GM18861 (cell line): ENCODE results near the gene CTBP2.

Experiments
- ATAC-seq: cut with Tn5 transposase; IDR thresholded peaks from one replicate; pipeline ENCODE4 v1.9.1; 2021; ENCODE audit not compliant: unreplicated experiment

The CTBP2 gene

DNA sequence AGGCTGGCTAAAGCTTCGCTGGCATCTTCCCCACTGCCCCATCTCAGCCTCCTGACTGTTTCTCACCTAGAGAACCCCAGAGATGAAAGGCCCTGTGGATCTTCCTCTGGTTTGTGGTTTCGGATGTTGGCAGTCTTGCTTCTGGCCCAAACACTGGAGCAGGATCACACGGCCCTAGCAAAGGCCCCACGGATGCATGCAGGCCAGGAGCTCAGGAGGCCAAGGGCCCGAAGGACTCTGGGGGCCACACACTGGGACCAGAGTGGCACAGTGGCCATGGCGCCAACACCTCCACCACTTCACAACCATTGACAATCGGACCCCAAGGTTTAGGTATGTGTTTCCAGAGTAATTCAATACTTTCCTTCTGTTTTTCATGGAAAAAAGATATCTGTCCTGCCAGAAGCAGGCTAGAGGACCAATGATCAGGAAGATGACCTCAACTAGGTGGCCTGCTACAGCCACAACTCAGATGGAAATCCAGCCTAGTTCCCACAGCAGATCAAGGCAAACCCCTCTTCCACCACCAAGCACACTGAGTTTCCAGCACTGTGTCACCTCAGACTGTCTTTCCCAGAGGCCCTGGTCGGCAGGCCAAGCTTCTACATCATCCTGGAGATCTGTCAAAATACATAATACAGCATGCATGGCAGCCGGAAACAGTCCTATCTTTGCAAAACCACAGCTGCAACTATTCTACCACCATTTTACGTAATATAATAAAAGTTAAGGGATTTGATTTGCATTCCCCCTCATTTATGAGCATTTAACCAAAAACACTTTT is 53.0 kb downstream of the CTBP2 start:
- ATAC-seq = no peak

DNA sequence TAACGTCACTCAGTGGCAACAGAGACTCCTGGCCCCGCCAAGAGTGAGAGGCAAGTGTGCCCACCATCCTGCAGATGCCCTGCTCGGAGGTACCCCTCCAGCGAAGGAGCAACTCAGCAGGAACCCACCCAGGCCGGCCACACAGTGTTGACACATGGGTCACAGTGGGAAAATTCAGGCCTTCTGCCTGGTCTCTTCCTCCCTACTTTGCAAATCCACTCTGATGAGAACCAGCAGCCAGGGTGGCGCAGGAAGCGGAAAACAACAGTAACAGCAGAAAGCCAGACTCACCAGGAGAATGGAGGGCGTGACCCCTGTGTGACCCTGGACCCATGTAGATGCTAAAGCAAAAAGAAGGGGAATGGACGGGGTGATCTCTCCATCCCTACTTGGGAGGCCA is 53.8 kb downstream of the CTBP2 start:
- ATAC-seq = no peak

DNA sequence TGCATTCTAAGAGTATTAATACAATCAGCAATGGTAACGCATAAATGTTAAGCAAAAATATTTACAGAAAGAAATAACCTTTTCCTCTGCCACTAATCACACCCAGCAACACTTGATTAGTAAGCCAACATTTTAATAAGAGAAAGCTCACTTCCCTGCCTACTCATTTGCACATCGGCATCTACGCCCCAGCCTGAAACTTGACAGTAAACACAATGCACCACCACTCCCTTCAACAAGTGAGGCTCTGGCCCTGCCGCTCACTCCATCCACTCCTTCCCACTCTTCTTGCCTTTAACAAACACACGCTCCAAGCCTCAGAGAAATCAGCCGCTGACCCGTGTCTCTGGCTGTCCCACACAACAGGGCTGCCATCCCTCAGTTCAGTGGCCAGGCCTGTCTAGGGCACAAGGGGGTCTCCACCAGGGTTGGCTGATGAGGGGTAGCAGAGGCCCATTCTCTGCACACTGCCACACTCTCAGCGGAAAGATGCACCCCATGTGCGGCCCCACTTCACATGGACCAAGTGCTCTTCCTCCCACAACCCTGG is 54.6 kb downstream of the CTBP2 start:
- ATAC-seq = no peak

DNA sequence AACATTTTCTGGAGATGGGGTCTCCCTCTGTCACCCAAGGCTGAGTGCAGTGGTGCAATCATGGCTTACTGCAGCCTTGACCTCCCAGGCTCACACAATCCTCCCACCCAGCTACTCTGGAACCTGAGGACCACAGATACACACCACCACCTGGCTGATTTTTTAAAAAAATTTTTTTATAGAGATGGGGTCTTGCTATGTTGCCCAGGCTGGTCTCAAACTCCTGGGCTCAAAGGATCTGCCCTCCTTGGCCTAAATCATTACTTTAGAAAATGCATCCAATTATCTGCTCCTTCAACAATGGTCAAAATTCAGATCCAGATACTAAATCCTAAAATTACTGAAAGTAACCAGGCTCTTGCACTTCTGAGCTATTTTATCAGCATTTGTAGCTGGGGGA is 55.2 kb downstream of the CTBP2 start:
- ATAC-seq = no peak

DNA sequence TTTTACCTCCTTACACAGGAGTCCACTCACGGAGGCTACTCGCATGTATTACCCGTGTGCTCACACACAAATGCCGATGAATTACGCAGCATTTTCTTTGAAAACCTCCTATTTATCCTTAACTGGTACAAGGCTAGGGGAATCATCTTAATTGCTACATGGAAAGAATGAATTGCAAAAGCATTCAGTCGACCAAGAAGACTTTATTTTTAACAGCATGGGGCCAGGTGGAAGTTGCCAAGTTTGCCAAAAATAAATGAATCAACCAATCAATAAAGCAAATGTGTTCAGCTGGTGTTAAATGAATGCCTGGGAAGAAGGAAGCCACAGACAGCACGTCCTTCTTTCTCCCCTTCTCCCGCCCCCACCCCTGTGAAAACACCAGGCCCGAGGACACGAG is 55.8 kb downstream of the CTBP2 start:
- ATAC-seq = no peak

DNA sequence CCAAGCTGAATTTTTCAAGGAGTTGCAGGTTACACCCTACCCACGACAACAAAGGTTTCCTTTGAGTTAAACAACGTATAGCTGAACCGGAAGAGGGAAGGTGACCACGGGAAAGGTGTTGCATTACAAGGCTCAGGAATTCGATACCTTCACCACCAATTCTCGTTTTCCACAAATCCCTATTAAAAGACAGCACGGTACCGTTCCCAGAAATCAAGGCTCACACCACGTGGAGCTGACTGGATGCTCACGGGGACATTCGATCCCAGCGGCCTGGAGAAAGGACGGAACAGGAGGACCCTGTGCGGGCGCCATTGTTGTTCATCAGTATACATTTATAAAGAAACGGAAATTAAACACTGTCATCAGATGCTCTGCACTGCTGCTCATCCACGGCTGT is 56.4 kb downstream of the CTBP2 start:
- no peak for ATAC-seq

DNA sequence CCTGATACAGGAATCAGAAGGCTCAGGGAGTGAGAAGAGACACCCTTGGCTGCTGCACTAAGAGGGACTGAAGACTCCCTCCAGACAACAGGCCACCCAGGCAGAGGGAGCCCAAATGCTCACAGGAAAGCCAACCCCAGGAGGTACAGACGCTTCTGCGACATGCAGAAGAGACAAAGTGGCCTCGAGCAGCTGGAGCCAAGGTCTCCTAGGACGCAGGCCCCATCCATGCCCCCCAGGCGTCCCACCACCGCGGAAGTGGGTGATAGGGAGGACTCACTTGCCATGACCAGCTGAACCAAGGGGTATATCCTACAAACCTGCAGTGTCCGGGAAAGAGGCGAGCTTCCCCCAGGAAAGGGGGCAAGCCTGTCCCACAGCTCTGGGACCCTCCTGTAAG is 56.9 kb downstream of the CTBP2 start:
- no peak for ATAC-seq

DNA sequence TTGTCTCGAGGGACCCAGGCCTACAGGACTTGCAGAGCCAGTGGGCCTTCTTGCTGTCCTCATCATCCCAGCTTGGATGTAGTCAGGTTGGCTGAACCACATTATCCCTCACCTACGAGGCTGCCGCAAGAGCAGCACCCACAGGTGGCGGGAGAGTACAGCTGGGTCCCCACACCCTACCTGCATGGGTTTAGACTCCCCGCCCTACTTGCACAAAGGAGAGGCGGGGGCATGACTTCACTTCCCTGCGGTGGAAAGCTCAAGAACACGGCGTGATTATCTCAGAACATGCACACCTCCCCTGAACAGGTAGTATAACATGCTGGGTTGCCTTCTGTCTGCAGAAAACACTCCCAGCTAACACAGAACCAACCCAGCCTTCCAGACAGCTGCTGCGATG is 57.5 kb downstream of the CTBP2 start:
- no peak for ATAC-seq

DNA sequence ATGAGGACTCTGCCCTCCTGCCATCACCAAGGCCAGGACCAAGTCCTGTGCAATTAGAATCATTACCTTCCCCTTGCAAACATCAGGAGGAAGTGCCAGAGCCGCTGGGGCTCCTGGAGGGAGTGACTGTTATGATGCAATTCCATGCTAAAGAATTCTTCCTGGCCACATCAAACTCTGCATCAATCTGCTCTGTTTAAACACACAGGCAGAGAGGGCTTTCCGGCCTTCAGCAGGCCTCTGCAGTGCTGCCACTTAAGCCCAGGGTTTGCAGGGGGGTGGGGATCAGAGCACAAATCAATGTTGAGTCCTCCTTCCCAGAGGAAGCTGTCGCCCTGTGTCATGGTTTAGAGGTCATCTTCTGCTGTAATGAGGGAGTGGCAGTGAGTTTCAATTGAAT is 58.1 kb downstream of the CTBP2 start:
- no peak for ATAC-seq

DNA sequence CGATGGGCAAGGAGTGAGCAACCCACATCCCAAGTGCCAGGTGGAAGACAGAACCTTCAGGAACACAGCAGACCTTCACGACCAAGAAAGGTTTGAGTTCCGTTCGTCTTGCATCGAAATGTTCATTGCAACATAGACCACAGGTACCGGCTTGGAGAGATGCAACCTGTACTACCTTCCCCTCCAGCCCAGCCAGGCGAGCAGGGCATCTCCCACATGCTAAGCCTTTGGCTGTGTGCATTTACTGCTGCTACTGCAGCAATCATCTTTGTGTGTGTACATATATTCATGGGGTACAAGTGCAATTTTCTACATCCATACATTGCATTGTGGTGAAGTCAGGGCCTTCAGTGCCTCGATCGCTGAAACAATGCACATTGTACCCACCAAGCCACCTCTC is 58.8 kb downstream of the CTBP2 start:
- ATAC-seq = no peak

DNA sequence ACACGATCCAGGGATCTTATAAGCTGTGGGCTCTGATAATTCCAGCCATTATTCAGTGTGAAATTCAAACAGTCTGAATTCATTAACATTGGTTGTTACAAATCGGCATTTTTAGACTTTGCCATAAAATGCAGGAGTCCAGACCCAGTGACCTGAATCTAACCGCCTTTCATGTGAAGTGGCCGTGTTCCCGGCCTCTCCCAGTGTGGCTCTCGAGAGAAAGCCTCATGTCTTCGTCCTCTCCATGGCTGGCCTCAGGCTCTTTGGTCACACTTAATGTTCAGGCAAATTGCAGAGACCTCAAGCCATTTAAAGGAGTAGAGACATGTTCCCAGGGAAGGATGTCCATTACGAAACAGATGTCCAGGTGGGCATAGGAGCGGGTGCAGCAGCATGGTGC is 59.3 kb downstream of the CTBP2 start:
- ATAC-seq = no peak

DNA sequence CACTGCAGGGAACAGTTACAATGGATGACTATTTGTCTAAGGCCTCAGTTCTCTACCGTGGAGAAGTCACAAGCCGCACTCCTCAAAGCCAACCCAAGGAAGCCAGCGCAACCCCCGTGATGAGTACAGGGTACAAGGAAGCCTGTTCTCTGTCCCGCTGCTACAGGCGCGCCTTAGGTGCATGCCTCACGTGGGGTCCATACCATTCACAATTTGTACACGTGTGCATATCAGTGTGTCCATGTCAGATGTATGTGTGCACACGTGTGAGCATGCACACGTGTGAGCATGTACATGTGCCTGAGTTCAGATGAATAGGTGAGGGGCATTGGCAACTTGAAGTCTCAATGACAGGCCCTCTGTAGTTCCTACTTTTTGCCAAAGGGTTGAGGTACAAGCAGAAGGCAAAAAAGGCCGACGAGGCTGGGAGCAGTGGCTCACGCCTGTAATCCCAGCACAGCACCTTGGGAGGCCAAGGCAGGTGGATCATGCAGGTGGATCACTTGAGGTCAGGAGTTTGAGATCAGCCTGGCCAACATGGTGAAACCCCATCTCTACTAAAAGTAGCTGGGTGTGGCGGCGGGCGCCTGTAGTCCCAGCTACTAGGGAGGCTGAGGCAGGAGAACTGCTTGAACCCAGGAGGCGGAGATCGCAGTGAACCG is 62.8 kb downstream of the CTBP2 start:
- no peak for ATAC-seq

DNA sequence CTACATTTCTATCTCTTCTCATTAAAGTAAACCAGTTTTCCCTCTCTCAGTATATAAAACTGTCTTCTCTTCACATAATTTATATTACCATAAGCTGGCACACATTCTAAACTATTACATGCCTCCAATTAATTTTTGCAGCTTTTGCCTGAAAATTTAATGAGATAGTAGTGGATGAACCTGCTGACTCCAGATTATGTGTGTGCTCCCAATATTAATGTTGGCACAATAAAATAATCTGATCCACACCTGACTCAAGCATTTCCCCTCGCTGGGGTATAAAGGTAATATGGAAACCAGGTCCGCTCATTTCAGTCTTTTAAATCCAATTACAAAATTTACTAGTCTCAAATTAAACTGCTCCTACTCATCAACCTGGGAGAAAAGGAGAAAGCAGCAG is 63.4 kb downstream of the CTBP2 start:
- no peak for ATAC-seq

DNA sequence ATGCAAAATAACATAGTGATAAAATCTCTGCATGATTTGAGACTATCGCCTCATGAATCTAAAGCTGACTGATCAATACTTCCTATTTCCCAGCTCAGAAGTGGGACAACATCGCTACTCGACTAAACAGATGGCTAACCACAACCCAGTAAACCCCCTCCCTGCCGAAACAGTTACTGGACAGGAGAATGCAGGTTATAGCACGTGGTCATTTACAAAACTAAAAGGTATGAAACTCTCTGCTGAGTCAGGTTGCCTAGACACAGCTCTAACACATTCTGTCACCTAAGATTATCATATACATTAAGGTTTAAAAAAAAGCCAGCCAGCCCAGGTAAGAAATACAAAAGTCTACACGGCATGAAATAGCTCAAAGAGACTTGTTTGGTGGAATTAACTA is 64.0 kb downstream of the CTBP2 start:
- no peak for ATAC-seq

DNA sequence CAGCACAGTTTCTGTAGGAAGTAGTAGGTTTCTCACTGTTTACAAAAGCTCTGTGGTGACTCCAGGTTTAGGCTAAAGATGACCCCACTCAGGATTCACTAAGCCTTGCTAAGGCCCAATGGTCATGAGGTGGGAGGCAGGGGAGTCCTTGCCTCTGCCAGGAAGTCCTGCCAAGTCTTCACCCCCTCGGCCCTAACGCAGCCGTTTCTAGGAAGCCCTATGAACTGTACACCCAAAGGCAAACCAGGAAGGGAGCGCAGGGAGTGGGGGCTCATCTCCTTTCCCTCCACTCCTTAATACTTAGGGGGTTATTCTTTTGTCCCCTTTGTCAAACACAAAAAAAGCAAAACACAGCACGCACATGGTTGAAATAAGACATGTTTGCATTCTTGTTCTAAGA is 64.6 kb downstream of the CTBP2 start:
- ATAC-seq = no peak

DNA sequence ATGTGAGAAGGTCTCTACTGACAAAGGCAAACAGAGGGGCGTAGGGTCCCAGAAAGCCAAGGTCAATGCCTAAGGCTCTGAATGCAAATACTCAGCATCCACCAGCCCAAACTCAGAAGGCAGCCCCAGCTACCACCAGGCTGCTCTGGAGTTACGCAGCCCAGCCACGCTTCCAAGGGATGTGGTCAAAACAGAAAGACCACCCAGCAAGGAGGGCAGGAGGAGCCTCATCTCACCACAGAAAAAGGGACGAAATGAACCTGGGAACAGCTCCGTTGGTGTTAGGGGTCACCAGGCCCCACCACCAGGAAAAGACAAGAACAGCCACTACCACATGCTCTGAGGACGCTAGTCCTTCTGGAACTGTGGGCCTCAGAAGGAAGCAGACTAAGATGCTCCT is 65.1 kb downstream of the CTBP2 start:
- no peak for ATAC-seq

DNA sequence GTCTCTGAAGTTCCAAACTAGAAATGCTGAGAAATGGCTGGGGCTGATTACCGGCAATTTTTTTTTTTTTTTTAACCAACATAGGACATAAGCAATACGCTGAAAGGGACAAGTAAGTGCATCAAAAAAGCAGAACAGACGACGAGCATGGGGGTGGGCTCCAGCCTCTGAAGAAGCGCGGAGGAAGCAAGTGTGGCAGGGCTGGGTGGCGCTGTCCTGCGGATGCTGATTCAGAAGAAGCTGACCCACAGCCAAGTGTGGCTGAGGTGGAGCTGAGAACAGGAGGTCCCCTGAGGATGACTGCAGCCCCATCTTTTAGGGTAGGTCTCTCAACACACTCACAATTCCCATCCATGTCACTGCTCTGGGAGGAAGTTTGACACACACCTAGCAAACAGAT is 65.6 kb downstream of the CTBP2 start:
- ATAC-seq = no peak

DNA sequence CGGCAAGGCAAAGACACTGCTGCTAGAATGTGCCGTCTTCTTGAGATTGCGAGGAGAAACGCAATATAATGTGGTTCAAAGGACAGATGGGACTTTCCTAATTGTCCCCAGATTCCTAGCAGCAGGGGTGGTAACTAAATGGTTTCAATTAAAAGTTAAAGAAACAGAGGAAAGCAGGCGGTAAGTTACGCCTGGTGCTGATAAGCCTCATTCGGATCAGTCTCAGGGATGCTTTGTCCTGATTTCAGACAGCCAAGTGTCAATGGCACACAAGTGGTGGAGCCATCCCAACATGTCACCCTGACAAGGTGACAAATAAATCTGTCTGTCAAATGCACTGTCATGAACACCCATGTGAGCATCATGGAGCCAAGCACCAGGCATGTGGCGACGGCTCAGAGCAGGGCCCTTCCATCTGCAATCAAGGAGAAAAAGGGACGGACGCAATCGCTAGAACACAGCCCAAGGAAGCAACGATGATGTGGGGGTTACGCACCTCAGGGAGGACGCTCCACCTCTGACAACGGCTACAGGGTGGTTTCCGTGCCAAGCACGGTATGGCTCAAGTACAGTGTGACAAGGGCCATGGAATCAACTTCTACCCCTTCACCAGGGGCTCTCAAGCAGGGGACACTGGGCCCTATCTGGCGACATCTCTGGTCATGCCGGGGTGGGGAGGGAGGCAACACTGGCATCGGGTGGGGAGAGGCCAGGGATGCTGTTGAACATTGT is 66.2 kb downstream of the CTBP2 start:
- ATAC-seq = no peak

DNA sequence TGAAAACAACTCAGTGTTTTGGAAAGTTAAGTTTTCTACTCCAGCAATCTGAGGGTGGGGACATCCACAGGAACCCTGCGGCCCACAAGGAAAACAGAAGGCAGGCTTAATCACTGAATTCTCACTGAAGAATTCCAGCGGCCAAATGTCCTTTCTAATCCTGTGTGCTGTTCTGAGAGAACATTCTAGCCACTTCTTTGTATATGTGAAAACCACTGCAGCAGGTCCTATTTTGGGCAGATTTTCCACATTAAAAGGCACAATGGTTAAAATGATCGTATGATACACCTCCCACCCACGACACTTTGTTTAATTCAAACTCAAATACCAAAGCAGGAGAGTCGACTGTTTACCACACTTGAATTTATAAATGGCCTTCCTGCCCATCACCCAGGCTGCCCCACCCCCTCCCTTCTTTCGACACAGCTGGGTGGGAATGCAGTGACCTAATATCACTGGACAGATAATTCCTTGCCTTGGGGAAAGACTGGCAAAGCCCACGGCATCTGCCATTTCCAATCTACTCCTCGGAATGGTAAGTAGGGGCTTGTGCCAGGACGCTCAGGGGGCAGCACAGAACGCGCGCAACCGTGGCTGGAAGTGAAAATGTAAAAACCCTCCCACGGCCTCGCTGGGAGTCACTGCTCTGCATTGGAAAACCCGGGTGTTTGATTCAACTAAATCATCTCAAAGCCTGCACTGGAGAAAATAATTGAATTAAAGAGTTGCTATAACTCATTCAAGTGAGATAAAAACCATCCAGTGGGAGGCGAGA is 67.0 kb downstream of the CTBP2 start:
- ATAC-seq = no peak

DNA sequence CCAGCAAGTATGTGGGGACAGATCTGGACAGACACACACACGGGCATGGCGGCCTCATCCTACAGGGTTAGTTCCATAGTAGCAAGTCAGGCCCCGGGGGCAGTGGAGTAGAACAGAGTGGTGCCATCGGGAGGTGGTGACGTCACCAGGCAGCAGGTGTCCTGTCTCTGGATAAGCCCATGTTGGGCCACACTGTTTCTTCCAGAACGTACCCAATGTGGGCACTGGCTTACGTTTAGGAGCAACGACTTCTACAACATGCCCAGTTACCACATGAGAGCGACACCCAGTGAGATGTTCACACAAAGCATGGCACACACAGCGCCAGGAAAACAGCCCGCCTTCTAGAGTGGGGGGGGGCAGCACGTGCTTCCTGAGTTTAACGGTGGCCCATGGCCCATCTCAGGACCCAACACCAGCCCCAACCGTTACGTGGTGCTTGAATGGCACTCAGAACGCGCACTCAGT is 67.8 kb downstream of the CTBP2 start:
- ATAC-seq = no peak

DNA sequence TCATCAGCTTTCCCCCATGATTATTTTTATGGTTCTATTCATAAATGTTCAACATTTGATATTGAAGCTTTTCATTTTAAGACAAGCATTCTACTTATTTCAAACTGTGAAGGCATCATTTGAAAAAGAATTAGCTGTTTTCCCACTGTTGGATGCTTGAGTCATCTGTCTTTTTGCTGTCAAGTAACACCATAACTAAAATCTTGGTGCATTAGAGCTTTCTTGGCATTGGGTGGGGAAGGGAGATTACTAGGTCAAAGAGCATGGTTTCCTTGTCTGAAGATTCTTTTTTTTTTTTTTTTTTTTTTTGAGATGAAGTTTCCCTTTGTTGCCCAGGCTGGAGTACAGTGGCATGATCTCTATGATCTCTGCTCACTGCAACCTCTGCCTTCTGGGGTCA is 68.5 kb downstream of the CTBP2 start:
- no peak for ATAC-seq
